SH-SY5Y (cell line): ENCODE data around the gene CAPN15.

ENCODE experiments used
- GATA2 ChIP-seq: IDR thresholded peaks from 2 replicates; pipeline ENCODE4 v1.6.1; 2011; ENCODE audit warnings: mild to moderate bottlenecking, low read depth, low read length
- GATA3 ChIP-seq: IDR thresholded peaks from 2 replicates; pipeline ENCODE4 v1.6.1; 2011; ENCODE audit warnings: low read depth, mild to moderate bottlenecking, low read length, moderate library complexity

The CAPN15 gene

DNA sequence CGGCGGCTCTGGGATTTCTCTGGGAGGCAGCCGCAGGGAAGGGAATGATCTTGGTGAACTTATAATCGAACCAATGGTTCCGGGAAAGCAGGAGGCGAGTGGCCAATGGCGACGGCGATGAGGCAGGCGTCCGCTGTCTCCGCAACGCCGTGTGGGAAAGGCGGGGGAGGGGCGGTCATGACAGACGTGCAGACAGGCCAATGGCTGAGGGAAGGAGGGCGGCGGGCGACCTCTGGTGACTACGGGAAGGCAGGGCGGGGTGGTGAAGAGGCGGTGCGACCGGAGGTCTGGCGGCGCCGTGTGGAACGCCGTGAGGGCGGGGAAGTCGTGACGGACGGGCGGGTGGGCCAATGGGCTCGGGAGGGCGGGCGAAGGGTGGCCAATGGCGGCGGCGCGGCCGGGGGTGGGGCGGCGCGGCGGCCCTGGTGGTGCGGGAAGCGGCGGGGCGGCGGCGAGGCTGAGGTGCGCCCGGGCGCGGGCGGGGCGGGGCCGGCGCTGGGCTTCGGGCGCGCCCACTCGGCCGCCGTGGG, 62.2 kb downstream of the CAPN15 start, which contains the start of gene RAB40C:
Gene RAB40C (plus strand): TSS at position 409 of the 530 bp plus-strand sequence. CDS start 226 bp downstream, outside the sequence.
- no peak for TF ChIP-seq GATA2
- TF ChIP-seq GATA3 = no peak

DNA sequence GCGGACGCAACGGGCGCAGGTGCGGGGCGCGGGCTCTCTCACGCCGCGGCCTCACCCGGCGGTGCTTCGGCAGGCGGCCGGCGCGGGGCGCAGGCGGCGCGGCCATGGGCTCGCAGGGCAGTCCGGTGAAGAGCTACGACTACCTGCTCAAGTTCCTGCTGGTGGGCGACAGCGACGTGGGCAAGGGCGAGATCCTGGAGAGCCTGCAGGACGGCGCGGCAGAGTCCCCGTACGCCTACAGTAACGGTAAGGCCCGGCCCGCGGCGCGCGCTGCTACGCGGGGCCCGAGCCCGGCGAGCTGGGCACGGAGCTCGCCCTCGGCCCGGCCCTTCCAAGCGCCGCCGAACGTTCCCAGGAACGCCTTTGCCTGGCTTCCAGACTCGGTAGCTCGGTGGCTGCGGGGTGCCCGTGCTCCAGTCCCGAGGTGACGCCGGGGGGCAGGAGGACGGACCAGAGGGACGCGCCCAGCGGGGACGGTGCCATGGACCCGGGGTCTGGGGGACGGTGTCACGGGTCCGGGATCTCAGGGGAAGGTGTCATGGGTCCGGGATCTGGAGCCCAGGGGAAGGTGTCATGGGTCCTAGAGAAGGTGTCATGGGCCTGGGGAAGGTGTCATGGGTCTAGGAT, 62.8 kb downstream of the CAPN15 start:
- TF ChIP-seq GATA2 = no peak
- TF ChIP-seq GATA3 = no peak

DNA sequence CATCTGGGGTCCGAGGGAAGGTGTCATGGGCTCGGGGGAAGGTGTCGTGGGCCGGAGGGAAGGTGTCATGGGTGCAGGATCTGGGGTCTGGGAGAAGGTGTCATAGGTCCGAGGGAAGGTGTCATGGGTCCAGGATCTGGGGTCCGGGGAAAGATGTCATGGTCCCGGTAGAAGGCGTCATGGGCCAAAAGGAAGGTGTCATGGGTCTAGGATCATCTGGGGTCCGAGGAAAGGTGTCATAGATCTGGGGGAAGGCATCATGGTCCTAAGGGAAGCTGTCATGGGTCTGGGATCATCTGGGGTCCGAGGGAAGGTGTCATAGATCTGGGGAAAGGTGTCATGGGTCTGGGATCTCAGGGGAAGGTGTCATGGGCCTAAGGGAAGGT, 63.3 kb downstream of the CAPN15 start:
- no peak for TF ChIP-seq GATA3
- no peak for TF ChIP-seq GATA2

DNA sequence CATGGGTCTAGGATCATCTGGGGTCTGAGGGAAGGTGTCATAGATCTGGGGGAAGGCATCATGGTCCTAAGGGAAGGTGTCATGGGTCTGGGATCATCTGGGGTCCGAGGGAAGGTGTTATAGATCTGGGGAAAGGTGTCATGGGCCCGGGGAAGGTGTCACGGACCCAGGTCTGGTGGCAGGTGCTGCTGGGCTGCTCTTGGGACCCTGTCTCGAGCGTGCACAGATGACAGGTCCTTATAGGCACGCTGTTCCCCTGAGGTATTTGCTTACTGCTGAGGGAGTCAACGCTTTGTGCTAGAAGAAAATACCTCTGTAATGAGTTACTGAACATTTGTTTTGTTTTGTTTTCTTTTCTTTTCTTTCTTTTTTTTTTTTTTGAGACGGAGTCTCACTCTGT, 63.7 kb downstream of the CAPN15 start:
- TF ChIP-seq GATA3 (no peak), GATA2 (no peak)

DNA sequence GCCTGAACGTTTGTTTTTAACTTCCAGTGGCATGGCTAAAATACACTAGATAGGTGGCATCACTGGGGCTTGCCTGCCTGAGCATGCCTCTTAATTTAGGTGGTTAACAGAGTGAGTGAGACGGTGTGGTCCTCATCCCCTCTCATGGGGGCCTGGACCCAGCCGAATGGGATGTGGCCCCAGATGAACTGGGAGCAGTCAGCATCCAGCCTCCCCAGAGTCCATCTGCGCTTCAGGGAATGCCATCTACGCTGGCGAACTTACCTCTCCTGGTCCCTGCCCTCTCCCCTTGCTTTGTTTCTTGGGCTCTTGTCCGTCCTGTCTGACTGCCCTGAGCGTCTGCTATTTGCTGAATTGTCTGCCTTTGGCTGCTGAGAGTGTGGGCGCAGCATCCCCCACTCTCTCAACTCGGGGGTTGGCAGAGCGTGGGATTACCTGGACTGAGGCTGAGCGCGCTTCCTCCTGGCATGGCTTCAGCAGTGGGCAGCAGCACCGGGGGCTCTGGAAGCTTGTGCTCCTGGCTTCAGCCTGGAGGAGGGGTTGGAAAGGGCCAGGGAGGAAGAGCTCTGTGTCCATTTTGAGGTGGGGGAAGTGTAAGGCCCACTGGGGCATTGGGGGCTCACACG, 64.5 kb downstream of the CAPN15 start:
- no peak for TF ChIP-seq GATA3
- TF ChIP-seq GATA2 = no peak

DNA sequence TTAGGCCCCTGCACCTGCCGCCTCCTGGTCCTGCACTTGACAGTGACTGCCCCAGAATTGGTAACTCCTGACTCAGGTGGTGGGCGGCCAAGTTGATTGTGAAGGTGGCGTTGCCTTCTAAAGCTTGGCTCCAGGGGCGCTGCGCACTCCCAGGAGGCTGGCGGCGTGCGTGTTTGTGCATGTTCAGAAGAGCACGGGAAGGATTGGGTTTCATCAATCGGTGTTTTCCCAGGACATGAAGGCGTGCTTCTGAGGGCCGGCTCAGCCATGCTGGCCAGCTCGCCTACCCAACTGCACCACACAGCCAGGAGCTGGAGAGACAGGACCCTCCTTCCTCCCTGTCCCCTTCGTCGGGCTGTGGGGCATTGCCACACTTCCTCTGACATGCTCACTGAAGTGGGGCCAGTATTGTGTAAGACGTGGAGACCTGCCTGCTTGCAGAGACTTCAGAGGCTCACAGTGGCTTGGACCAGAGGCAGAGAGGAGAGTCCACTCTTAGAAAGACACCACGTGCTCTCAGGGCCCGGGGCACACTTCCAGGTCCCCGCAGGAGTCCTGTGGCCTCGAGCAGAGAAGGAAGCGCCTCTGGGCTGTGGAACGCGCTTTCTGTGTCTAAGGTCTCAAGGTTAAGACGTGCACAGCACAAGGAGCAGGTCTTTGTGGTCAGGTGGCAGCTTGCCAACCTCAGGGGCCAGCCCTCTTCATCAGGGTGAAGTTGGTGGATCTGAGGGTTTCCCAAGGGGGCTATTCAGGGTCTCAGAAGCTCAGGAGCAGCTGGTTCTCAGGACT, 65.2 kb downstream of the CAPN15 start:
- no peak for TF ChIP-seq GATA3

DNA sequence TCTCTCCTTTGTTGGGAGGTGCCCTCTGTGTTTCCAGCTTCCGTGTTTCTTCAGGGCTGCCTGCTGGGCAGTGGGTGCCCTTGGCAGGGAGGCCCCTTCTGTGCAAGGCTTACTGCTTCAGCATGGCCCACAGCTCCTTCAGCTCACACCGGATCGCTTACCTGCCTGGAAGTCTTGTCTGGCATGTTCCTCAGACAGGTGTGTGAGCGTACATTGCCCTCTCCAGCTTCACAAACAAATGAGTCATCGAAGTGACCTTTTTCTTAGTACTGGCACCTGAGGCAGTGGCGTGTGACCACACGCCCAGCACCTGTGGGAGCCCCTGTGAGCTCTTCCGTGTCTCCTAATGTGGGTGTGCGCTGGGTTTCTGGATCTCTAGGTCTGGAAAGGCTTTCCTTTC, 65.9 kb downstream of the CAPN15 start:
- no peak for TF ChIP-seq GATA3
- no peak for TF ChIP-seq GATA2

DNA sequence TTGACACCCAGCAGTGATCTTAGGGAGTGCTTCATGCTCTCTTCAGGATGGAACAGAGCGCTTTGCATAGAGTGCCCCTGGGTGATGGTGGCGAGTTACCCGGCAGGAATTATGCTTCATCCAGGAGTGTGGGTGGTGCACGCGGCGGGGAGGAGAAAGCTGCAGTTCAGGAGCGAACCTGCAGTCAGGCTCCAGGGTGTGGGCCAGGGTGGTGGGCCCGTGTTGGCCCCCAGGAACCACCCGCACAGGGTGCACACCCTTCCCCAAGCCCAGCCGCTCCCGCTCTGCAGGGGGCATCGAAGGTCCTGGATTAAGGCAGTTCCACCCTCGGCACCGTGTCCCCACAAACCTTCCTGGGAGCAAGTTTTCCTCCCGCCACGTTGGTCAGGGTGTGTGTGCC, 66.3 kb downstream of the CAPN15 start:
- no peak for TF ChIP-seq GATA2
- TF ChIP-seq GATA3 = no peak

DNA sequence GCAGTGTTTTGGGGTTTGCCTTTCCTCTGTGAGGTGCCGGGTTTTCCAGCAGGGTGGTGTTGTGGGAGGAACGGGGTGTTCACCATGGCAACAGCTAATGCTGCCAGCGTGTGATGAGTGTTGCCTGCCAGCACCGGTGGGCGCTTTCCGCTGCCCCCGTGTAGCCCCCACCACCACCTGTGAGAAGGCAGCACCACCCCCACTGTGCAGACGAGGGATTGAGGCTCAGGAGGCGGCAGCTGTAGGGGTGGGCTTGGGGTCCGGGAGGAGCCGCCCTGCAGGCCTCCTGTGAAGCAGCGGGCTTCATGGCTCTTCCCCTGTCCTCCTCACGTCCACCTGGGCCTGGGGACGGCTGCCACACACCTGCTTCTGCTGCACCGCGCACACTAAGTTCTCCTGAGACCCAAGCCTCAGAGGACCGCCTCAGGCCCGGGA, 67.6 kb downstream of the CAPN15 start:
- TF ChIP-seq GATA2 (no peak), GATA3 (no peak)

DNA sequence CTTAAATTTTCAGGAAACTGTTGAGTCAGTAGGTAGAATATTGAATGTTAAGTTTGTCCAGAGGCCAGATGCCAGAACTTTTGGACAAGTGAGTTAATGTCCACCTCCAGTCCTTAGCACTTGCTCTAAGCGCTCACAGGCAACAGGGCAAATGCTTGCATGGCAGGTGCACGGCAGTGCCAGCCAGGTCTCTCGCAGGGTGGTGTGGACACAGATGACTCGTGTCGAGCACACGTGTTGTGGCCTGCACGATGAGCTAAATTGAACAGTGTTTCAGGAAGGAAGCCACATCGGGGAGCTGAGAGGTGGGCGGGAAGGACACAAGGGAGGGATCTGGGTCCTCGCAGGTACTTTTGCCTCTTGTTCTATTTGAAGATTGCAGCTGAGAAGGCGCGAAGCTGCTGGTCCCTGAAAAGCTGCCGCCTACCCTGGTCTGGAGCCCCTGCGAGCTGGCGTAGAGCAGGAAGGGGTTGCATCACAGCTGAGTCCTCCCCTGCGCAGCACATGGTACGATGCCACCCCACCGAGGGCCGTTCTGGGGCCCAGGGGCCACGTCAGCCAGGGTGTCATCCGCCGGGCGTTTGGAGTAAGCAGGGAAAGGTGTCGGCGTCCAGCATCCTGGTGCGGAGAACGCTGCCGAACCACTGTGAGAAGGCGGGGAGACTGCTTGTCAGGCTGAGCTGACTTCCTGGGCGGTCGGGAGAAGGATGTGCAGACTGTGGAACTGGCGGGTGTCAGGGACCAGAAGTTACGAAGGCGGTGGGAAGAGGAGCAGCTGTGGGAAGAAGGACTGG, 68.6 kb downstream of the CAPN15 start:
- no peak for TF ChIP-seq GATA3
- no peak for TF ChIP-seq GATA2

DNA sequence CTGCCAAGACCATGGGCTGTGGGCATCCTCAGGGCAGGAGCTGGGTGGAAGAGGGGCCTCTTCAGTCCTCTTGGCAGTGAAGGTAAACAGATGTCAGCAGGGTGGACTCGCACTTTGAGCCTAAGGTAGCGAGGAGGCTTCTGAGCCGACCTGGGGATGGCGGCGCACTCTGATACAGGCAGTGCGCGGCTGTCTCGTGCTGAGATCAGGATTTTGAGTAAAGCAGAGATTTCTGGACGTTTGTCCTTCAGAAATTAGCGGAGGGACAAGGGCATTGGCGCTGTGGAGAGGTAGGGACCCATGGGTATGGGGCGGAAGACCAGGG, 69.2 kb downstream of the CAPN15 start:
- TF ChIP-seq GATA3 (no peak), GATA2 (no peak)

DNA sequence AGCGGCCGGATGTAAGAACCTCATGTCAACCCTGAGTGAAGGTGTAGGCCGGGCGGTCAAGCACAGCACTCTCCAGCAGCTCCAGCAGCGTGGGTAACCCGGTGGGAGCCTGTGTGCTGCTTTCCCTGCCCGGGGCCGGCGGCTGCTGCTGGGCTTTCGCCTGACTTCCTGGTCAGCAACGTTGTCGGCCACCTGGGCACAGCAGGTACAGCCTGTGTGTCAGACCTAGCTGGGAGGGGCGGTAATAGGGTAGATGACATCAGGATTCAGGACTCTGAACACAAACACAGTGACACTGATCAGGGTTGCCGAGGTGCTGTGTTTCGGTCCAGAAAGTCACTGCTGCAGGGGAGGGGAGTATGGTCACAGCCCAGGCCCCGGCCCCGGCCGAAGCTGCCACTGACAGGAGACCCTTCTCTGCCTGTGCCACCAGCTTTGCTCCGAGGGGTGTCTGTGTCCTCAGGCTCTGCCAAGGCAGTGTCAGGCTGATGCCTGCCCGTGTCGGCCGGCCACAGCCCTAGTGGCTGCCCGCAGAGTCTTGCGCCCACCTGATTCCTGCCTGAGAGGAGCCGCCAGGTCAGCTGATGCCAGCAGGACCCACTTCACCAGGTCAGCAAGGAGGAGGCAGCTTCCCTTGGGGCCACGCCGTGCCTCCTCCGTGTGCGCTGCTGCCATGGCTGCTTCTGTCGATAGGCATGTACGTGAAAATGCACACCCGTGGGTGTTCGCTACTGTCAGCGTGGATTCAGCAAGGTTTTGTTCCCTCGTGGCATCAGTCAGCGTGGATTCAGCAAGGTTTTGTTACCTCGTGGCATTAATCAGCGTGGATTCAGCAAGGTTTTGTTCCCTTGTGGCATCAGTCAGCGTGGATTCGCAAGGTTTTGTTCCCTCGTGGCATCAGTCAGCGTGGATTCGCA, 71.6 kb downstream of the CAPN15 start:
- TF ChIP-seq GATA2 = no peak
- TF ChIP-seq GATA3 = no peak

DNA sequence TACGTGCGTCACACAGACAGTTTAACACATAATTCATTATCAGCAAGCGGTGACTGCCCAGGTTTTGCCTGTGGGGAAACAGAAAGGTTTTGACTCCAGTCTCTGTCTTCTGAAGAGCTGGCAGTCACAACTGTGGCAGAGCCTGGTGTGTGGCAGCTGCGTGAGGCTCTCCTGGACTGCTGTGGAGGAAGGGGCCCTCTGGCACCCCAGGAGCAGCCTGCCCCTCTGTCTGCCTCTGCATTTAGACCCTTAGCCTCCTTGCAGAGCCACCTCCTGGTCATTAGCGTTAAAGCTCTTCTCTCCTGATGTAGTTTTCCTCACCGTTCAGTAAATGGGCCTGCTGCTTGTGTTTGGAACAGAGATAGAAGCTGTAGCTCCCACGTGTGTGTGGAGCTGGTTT, 73.3 kb downstream of the CAPN15 start:
- TF ChIP-seq GATA3 = no peak
- TF ChIP-seq GATA2 = no peak
